IPS-20b (cell line): Measurements from ENCODE around the gene GPATCH3.

Source experiments
- H3K27ac ChIP-seq: one replicate; pipeline ENCODE4 v1.5.1; 2013; ENCODE audit warnings: low read length
- H3K27me3 ChIP-seq: 2 replicates; pipeline ENCODE4 v1.6.1; 2013; ENCODE audit warnings: mild to moderate bottlenecking, low read length, inconsistent platforms; ENCODE audit not compliant: insufficient read depth
- H3K36me3 ChIP-seq: 2 replicates; pipeline ENCODE4 v1.6.1; 2013; ENCODE audit warnings: low read depth, mild to moderate bottlenecking, inconsistent platforms, low read length, moderate library complexity; ENCODE audit not compliant: insufficient read depth
- H3K4me1 ChIP-seq: 2 replicates; pipeline ENCODE4 v1.6.1; 2013; ENCODE audit warnings: mild to moderate bottlenecking, control low read depth, inconsistent platforms, low read length, moderate library complexity; ENCODE audit not compliant: insufficient read depth
- H3K4me3 ChIP-seq: 2 replicates; pipeline ENCODE4 v1.5.1; 2013; ENCODE audit warnings: mild to moderate bottlenecking, low read length, inconsistent platforms
- H3K9ac ChIP-seq: 2 replicates; pipeline ENCODE4 v1.6.1; 2013; ENCODE audit warnings: low read depth, mild to moderate bottlenecking, inconsistent platforms, low read length, moderate library complexity
- H3K9me3 ChIP-seq: 2 replicates; pipeline ENCODE4 v1.6.1; 2013; ENCODE audit warnings: mild to moderate bottlenecking, low read depth, low read length, inconsistent platforms; ENCODE audit not compliant: insufficient read depth

The GPATCH3 gene

DNA sequence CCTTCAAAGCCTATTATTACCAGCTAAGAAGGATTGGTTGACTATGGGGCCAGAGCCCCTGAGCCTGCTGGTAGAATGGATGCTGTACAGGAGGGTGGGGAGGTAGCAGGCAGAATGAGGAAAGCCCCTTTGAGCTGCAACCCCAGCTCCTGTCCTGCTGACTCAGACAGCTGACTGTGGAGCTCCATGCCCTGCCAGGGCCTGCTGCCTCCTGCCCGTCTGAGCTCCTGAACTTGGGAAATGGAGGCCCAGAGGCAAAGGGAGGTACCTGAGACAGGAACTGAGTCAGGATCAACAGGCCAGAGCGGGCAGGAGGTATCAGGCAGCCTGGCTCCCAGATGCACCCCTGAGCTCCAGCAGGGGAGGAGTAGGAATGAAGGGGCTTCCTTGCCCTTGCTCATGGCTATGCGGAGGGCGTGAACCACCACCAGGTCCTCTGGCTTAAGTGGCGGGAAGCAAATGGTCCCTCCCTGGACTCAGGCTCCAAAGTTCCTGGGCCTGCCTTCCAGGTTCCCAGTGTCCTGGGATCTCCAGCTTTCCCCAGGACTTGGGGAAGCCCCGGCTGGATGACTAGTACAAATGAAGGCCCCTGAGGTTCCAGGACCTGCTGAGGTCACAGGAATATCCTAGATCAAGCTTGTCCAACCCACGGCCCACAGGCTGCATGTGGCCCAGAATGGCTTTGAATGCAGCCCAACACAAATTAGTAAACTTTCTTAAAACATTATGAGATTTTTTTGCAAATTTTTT lies 41.2 kb downstream of the GPATCH3 start:
- Histone ChIP-seq H3K4me1 (peaks cover 2% of the 10 kb centered on the region; the same call in 1 of the 2 replicates), H3K4me3 (no peak overlapping the region), H3K9ac (no peak overlapping the region), H3K9me3 (no peaks in the 10 kb centered on the region), H3K27ac (no peak overlapping the region), H3K36me3 (peaks cover 9% of the 10 kb centered on the region; the same call in 1 of the 2 replicates), H3K27me3 (peaks cover 11% of the 10 kb centered on the region)

DNA sequence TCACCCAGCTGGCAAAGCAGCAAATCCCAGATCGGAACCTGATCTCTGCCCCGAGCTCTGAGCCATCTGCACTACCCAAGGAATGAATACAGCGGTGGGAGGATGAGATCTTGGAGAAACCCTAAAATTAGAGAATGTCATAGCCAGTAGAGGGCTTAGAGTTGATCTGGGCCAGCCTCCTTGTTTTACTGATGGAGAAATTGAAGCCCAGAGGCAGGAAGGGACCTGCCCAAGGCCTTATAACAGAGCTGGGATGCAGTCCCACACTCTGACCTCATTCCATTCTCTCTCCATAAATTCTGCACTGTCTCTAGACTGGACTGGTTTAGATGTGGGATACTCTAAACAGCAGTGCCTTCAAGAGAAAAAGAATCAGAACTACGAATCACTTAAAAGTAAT lies 42.1 kb downstream of the GPATCH3 start:
- Histone ChIP-seq H3K4me3 (no peak overlapping the region), H3K27me3 (peaks cover 2% of the 10 kb centered on the region), H3K4me1 (peaks cover 2% of the 10 kb centered on the region; the same call in 1 of the 2 replicates), H3K9me3 (no peaks in the 10 kb centered on the region), H3K27ac (no peak overlapping the region), H3K36me3 (peaks cover 18% of the 10 kb centered on the region), H3K9ac (no peak overlapping the region)

DNA sequence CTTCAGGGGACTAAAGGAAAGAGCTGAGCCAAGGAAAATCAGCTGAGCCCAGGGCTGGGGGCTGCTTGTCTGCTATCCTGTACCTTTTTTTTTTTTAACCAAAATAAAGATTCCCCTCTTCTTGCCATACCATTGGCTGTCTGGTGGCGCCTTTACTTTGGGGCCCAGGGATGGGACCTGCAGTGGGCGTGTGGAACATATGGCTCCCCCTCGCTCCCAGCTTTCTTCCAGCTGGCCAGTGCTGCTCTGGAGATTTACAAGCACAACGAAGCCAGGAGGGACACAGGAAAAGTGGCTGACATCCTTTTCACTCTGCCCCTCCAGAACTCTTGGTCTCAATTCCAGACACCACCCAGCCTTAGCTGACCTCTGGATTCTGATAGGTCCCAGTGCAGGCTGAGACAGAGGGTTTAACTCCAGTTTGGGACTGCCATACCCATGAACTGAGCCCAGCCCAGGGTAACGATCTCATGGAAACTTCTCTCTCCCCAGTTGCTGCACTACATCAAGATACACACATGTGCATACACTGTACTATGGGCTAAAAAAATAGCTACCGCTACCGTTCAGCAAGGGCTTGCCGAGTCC lies 42.7 kb downstream of the GPATCH3 start:
- Histone ChIP-seq H3K4me1 (no peaks in the 10 kb centered on the region; the same call in 1 of the 2 replicates), H3K9ac (no peak overlapping the region), H3K4me3 (no peak overlapping the region), H3K27me3 (no peaks in the 10 kb centered on the region), H3K36me3 (peaks cover 24% of the 10 kb centered on the region), H3K9me3 (no peaks in the 10 kb centered on the region), H3K27ac (no peak overlapping the region)

DNA sequence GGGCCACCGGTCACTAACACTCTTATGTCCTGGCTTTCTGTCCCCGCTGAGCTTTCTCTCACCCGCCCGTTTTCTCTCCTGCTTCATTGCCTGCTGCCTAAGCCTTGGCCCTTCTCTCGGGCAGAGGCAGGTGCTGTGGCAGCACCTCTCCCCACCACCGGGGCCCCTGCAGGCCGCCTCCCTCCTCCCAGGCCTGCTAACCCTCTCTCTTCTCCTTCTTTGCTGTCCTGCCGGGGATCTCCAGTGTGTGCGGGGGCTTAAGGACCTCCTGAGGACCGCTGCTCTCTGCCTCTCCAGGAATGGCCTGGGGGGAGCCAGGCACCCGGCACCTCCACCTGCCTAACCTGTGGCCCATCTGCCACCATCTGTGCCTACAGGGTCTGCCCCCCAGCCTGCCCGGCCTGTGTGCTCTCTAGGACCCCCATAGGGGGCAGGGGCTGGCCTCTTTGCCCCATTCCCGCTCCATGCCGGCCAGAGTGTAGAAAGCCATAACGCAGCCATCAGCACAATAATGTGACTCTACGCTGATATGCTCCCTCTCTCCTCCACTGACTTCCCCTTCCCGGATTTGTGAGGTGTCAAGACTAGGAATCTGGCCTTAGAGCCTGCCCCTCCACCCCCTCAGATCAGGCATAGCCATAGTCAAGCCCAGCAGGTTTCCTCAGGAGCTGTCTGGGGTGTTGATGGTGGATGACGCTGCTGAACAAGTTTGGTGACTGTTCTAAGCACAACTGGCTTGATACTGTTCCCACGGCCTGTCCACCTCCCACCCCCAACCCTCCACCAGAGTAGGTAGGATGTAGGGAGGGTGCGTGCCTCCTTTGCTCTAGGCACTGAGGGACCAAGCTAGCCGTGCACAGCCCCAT lies 43.4 kb downstream of the GPATCH3 start:
- Histone ChIP-seq H3K4me1 (no peaks in the 10 kb centered on the region; the same call in 1 of the 2 replicates), H3K27me3 (no peaks in the 10 kb centered on the region), H3K4me3 (no peak overlapping the region), H3K9me3 (no peaks in the 10 kb centered on the region), H3K27ac (no peak overlapping the region), H3K36me3 (peaks cover 31% of the 10 kb centered on the region), H3K9ac (no peak overlapping the region)

DNA sequence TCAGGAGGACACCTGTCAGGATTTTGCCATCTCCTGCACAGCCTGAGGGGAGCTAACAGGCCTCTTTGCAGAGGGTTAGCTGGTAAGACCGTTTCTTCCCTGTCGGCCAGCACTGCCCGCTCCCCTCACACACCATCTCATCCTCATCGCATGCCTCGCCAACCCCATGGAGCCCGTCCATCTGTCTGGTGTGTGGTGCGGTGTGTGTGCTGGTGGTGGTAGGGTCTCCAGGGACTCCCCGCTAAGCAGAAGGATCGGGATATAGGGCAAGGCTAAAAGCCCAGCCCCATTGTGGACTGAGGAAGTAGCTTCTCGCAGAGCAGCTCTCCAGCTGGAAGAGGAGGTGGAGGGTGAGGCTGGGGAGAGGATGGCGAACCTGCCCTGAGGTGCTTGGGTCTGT lies 44.1 kb downstream of the GPATCH3 start:
- H3K4me1 ChIP-seq = no peaks in the 10 kb centered on the region; the same call in 1 of the 2 replicates
- no peak overlapping the region for H3K9ac ChIP-seq
- peaks cover 38% of the 10 kb centered on the region for H3K36me3 ChIP-seq
- no peak overlapping the region for H3K4me3 ChIP-seq
- no peak overlapping the region for H3K27ac ChIP-seq
- no peaks in the 10 kb centered on the region for H3K9me3 ChIP-seq
- no peaks in the 10 kb centered on the region for H3K27me3 ChIP-seq

DNA sequence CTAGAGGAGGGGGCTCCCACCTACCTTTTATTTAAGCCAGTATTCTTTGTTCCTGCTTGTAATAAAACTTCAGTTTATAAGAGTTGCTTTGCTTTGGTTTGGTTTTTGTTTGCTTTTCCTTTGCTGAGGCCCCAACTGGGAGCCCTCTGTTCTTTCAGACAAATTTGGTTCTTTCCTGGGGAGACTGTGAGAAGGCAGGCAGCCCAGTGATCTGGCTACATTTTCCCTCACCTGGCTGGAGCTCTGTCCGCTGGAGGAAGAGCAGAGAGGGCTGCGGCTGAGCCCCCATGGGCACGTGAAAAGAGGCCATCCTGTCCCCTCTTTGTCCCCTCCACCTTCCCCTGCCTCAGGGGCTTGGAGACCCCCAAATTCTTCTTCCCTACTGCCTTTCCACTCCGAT lies 44.6 kb downstream of the GPATCH3 start:
- H3K27ac ChIP-seq = no peak overlapping the region
- H3K4me1 ChIP-seq = no peaks in the 10 kb centered on the region
- H3K36me3 ChIP-seq = peaks cover 43% of the 10 kb centered on the region
- no peaks in the 10 kb centered on the region for H3K9me3 ChIP-seq
- no peaks in the 10 kb centered on the region for H3K27me3 ChIP-seq
- H3K4me3 ChIP-seq = no peak overlapping the region
- H3K9ac ChIP-seq = no peak overlapping the region

DNA sequence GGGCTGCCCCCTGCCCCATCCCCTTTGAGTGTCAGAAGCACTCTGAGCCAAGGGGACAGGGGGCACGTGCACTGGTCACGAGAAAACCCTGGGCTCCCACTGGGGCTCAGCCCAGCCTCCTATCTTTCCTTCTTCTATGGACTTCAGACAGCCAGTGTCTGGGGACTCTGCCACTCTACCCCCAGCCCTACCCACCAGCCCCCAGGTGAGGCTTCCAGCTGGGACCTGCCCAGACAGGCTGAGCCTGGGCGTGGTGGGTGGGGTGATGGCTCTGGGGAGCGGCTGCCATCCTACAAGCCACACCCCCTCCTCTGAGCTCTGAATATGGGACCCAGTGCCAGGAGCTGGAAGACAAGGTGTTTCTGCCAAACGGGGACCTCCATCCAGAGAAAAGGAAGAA lies 45.4 kb downstream of the GPATCH3 start:
- H3K27ac ChIP-seq = no peak overlapping the region
- no peaks in the 10 kb centered on the region for H3K27me3 ChIP-seq
- H3K9me3 ChIP-seq = no peaks in the 10 kb centered on the region
- no peak overlapping the region for H3K9ac ChIP-seq
- H3K4me1 ChIP-seq = no peaks in the 10 kb centered on the region
- H3K4me3 ChIP-seq = no peak overlapping the region
- peaks cover 50% of the 10 kb centered on the region for H3K36me3 ChIP-seq

DNA sequence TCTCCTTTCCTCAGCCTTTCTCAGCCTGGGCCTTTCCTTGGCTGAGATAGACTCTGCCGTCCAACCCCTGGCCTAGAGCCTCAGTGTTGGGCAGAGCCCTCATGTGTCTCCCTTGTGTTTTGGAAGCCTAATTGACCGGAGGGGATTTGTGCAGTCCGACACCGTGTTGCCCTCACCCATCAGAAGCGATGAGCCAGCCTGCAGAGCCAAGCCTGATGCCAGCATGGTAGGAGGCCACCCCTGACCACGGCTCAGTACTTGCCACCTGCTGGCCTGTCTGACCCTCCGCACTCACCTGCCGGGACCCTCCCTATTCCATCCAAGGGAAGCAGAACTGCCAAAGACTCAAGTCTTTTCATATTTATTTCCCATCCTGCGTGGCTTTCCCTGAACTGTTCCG lies 46.7 kb downstream of the GPATCH3 start:
- no peaks in the 10 kb centered on the region for H3K9me3 ChIP-seq
- H3K36me3 ChIP-seq = peaks cover 63% of the 10 kb centered on the region
- no peak overlapping the region for H3K4me3 ChIP-seq
- H3K4me1 ChIP-seq = no peaks in the 10 kb centered on the region
- H3K27me3 ChIP-seq = no peaks in the 10 kb centered on the region
- H3K9ac ChIP-seq = no peak overlapping the region
- no peak overlapping the region for H3K27ac ChIP-seq

DNA sequence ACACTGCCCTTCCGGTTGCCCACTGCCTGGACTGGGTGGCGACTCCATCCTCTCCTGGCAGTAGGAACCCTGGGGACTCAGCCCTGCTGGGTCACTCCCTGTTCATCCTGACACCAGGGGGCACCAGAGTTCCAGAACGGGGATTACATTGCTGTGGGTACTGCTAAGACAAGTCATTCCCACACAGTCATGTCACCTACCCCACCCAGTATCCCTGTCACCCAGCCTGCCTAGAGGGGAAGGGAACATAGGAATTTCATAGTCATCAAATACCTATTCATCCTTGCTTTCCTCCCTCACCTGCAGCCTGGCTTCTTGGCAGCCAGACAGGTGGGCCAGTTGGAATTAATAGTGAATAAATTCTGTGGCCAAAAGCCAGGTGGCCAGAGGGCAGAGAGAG lies 47.1 kb downstream of the GPATCH3 start:
- Histone ChIP-seq H3K4me1 (no peaks in the 10 kb centered on the region), H3K9me3 (no peaks in the 10 kb centered on the region)

DNA sequence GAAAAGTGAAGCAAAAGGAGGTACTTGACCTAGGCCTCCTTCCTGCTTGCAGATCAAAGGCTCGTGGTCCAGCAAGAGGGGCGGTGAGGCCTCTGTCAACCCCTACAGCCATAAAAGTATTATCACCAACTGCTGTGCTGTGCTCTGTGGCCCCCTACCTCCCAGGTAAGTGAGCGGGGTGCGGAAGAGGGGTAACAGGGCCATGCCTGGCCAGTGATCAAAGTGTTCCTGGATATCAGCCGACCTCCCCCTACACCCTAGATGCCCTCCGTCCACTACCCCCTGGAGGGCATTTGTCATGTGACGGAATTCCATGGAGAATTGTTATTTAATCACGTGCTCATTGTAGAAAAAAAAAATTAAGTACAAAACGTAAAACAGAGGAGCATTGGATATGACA lies 47.6 kb downstream of the GPATCH3 start:
- no peak overlapping the region for H3K4me3 ChIP-seq
- H3K9me3 ChIP-seq = no peaks in the 10 kb centered on the region
- H3K27ac ChIP-seq = no peak overlapping the region
- no peaks in the 10 kb centered on the region for H3K27me3 ChIP-seq
- peaks cover 72% of the 10 kb centered on the region for H3K36me3 ChIP-seq
- H3K9ac ChIP-seq = no peak overlapping the region
- H3K4me1 ChIP-seq = no peaks in the 10 kb centered on the region

More for the DNA sequence above, 47.1 kb downstream of the GPATCH3 start:
- Histone ChIP-seq H3K27me3 (no peaks in the 10 kb centered on the region), H3K4me3 (no peak overlapping the region), H3K36me3 (peaks cover 68% of the 10 kb centered on the region), H3K27ac (no peak overlapping the region), H3K9ac (no peak overlapping the region)

DNA sequence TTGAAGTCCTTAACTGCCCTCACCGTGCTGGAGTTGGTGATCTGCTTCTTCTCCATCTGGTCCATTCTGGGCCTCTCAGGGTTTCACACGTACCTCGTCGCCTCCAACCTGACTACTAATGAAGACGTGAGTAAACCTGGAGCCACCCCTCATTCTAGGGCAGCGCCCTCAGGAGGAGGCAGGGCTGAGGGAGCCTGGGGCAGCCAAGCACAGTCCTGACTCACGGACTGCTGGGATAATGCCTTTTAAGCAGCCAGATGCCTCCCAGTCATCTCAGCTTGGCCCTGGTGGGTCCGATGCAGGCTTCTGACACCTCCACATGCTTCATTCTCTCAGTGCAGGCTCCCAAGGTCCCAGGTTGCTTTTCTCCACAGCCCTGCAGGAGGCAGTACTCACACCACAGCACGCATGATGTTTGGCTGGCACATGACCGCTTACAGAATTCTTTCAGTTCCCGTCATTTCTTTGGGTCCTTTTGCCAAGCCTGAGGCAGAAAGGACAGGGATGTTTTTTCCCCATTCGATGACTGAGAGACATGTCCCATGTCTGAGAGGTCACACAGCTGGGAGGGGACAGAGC lies 49.1 kb downstream of the GPATCH3 start:
- Histone ChIP-seq H3K9ac (no peak overlapping the region), H3K4me3 (no peak overlapping the region), H3K27me3 (no peaks in the 10 kb centered on the region), H3K27ac (no peak overlapping the region), H3K9me3 (no peaks in the 10 kb centered on the region), H3K36me3 (peaks cover 73% of the 10 kb centered on the region), H3K4me1 (no peaks in the 10 kb centered on the region)
